Activated naive CD4-positive, alpha-beta T cell treated with Interleukin-2 at 50 U/mL for 16 hours (primary cell): Measurements from ENCODE around the gene PPP2R1B.

Experiments used
- DNase-seq: peaks from one replicate; pipeline ENCODE4 v3.0.0-alpha.2; 2020

Gene PPP2R1B

GRCh38 chr11:111684251-111684650, 81.9 kb downstream of the PPP2R1B start:
- DNase-seq: no peak

- no peak for DNase-seq
Observed at GRCh38 chr11:111683806-111684205, 82.4 kb downstream of the PPP2R1B start.

DNA sequence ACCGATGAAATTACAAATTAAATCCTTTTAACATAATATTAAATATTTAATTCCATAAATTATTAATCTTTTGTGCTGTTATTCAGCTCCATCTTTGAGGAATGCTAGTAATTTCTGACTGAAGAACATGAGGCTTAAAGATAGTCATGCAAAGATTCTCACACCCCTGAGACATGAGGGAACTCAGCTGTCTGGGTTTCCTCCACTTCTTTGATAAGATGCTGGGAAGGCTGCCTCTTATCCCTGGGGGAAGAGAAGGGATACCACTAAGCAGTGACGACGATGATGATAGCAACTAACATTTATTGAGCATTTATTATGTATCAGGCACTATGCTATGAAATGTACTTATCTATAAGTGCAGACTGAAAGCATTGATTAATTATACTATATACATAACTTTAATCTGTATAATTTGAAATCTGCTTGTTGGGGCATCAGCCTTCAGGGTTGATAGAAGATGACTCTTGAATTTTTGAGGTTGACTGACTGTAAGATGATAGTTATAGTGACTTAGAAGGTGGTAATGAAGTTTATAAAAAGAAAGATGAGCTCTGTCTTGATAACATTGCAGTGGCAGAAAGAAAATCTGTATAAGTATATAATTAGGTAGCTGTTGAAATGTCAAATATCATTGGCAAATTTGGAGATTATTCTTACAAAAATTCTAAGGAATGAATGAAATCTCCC, 85.6 kb downstream of the PPP2R1B start:
- DNase-seq: no peak
